ENCODE measurements around the gene EFCAB6. TPM values are rescaled to one million over a fixed set of nuclear protein-coding genes. Genes with fewer than 3 reads are reported as not detected.

The EFCAB6 gene
- total RNA-seq, 1 experiment from 2014 or later: 0.40 TPM

GRCh38 chr22:43711681-43712080, 100.4 kb downstream of the EFCAB6 start:
- BruUV-seq (replicated peaks): no TSS peak
- H3K36me3 Mint-ChIP-seq (ENCODE audit: insufficient read depth, unreplicated experiment): no peaks in the 10 kb centered on the region
- intact Hi-C loops (cut with micrococcal nuclease): no loop called here
- H3K27me3 Mint-ChIP-seq (ENCODE audit: insufficient read depth, unreplicated experiment): peaks cover 73% of the 10 kb centered on the region
- H3K4me3 Mint-ChIP-seq (ENCODE audit: unreplicated experiment): no peak overlapping the region
- H3K4me1 Mint-ChIP-seq (ENCODE audit: insufficient read depth, unreplicated experiment): no peaks in the 10 kb centered on the region
- peaks cover 12% of the 10 kb centered on the region for H3K9me3 Mint-ChIP-seq (ENCODE audit: unreplicated experiment)
- TF ChIP-seq, protein P1, sequence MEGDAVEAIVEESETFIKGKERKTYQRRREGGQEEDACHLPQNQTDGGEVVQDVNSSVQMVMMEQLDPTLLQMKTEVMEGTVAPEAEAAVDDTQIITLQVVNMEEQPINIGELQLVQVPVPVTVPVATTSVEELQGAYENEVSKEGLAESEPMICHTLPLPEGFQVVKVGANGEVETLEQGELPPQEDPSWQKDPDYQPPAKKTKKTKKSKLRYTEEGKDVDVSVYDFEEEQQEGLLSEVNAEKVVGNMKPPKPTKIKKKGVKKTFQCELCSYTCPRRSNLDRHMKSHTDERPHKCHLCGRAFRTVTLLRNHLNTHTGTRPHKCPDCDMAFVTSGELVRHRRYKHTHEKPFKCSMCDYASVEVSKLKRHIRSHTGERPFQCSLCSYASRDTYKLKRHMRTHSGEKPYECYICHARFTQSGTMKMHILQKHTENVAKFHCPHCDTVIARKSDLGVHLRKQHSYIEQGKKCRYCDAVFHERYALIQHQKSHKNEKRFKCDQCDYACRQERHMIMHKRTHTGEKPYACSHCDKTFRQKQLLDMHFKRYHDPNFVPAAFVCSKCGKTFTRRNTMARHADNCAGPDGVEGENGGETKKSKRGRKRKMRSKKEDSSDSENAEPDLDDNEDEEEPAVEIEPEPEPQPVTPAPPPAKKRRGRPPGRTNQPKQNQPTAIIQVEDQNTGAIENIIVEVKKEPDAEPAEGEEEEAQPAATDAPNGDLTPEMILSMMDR (IDR thresholded peaks at IDR 0.05; ENCODE audit: unreplicated experiment): no peak
- ChIA-PET CTCF (interaction anchor here (0.6 to 0.8 kb wide), 2 partner anchors 23 to 365 kb away, joined by 3 read pairs; no protein-coding TSS in a partner anchor), POLR2A (interaction anchor here (0.6 to 1.2 kb wide), 2 partner anchors 48 to 334 kb away, joined by 3 to 5 read pairs; no protein-coding TSS in a partner anchor)
- DNase-seq (ENCODE audit: unreplicated experiment): no peak
- H3K27ac Mint-ChIP-seq (ENCODE audit: low read depth, unreplicated experiment): no peak overlapping the region

DNA sequence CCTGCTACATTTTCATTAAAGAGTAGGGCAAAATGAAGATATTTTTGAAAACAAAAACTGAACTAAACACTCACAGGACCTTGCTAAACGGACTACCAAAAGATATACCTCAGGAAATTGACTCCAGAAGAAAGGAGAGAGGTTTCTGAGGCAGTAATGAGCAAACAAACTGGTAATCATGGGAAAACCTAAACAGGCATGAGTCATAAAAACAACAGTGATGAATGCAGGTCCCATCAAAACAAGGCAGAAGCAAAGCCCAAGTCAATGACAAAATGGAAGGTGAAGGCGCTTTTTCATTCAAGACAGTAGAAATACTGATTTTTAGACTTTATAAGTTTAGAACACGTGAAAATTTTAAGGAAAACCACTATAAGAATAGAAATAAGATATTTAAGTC, 104.5 kb downstream of the EFCAB6 start:
- intact Hi-C loops (cut with micrococcal nuclease): no loop called here
- BruUV-seq (replicated peaks): no TSS peak
- Mint-ChIP-seq H3K9me3 (ENCODE audit: unreplicated experiment) (peaks cover 16% of the 10 kb centered on the region), H3K36me3 (ENCODE audit: insufficient read depth, unreplicated experiment) (no peaks in the 10 kb centered on the region), H3K4me3 (ENCODE audit: unreplicated experiment) (no peak overlapping the region), H3K27me3 (ENCODE audit: insufficient read depth, unreplicated experiment) (peaks cover 53% of the 10 kb centered on the region), H3K4me1 (ENCODE audit: insufficient read depth, unreplicated experiment) (no peaks in the 10 kb centered on the region), H3K27ac (ENCODE audit: low read depth, unreplicated experiment) (no peak overlapping the region)
- DNase-seq (ENCODE audit: unreplicated experiment): peak; percentile 7
- POLR2A ChIA-PET: no interaction called here
- TF ChIP-seq, protein P1 (IDR thresholded peaks at IDR 0.05; ENCODE audit: unreplicated experiment): no peak
- CTCF ChIA-PET: no interaction called here

GRCh38 chr22:43706571-43707328, 105.4 kb downstream of the EFCAB6 start:
- TF ChIP-seq, protein P1 (IDR thresholded peaks at IDR 0.05; ENCODE audit: unreplicated experiment): no peak
- intact Hi-C loops (cut with micrococcal nuclease): no loop called here
- Mint-ChIP-seq H3K4me1 (ENCODE audit: insufficient read depth, unreplicated experiment) (no peaks in the 10 kb centered on the region), H3K4me3 (ENCODE audit: unreplicated experiment) (no peak overlapping the region), H3K36me3 (ENCODE audit: insufficient read depth, unreplicated experiment) (no peaks in the 10 kb centered on the region), H3K9me3 (ENCODE audit: unreplicated experiment) (peaks cover 16% of the 10 kb centered on the region), H3K27me3 (ENCODE audit: insufficient read depth, unreplicated experiment) (peaks cover 46% of the 10 kb centered on the region), H3K27ac (ENCODE audit: low read depth, unreplicated experiment) (no peak overlapping the region)
- BruUV-seq (replicated peaks): no TSS peak
- DNase-seq (ENCODE audit: unreplicated experiment): no peak
- ChIA-PET POLR2A (no interaction called here), CTCF (interaction anchor here (0.7 kb wide), 1 partner anchor 17 kb away, joined by 3 read pairs; no protein-coding TSS in a partner anchor)

DNA sequence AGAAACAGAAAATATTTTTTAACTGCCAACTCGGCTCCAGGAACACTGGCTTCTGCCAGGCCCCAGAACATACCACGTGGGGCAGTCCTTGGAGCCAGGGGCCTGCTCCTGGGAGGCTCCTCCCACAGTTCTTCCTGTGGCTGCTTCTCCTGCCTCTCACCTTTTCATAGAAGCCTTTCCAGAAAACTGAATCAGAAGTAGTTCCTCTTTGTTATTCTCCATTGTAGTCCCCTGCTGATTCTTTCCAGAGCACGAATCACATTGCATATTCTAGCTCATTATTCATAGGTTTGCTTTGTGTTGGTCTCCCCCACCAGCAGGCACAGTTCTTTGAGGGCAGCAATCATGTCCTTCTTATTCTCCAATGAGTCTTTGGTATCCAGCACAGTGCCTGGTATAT, 106.0 kb downstream of the EFCAB6 start:
- Mint-ChIP-seq H3K4me1 (ENCODE audit: insufficient read depth, unreplicated experiment) (no peaks in the 10 kb centered on the region), H3K4me3 (ENCODE audit: unreplicated experiment) (no peak overlapping the region), H3K36me3 (ENCODE audit: insufficient read depth, unreplicated experiment) (no peaks in the 10 kb centered on the region), H3K27me3 (ENCODE audit: insufficient read depth, unreplicated experiment) (peaks cover 52% of the 10 kb centered on the region), H3K27ac (ENCODE audit: low read depth, unreplicated experiment) (no peak overlapping the region), H3K9me3 (ENCODE audit: unreplicated experiment) (peaks cover 16% of the 10 kb centered on the region)
- ChIA-PET CTCF (interaction anchor here (0.7 kb wide), 1 partner anchor 16 kb away, joined by 3 read pairs; no protein-coding TSS in a partner anchor), POLR2A (no interaction called here)
- intact Hi-C loops (cut with micrococcal nuclease): no loop called here
- DNase-seq (ENCODE audit: unreplicated experiment): no peak
- TF ChIP-seq, protein P1 (IDR thresholded peaks at IDR 0.05; ENCODE audit: unreplicated experiment): no peak
- BruUV-seq (replicated peaks): no TSS peak

All from MCF 10A (cell line).